Right atrium auricular region (tissue), 2 donors: ENCODE results near the gene P2RX1. TPM values are rescaled to one million over a fixed set of nuclear protein-coding genes. Genes with fewer than 3 reads are reported as not detected.

Experiments used
- DNase-seq: peaks from one replicate; pipeline ENCODE4 v3.0.0-alpha.2; 2019; ENCODE audit warnings: low spot score
- H3K27ac ChIP-seq, 2 donors: fragments of 200-600 bp; sonication (generic); 1 replicate in 1 of 2; 2 replicates in 1 of 2; pipeline ENCODE4 v1.5.1; 2016 to 2019
- H3K27me3 ChIP-seq, 2 donors: fragments of 200-600 bp; sonication (generic); one replicate each; pipeline versions ENCODE4 v1.5.1 to v1.6.0; 2017 to 2019
- H3K36me3 ChIP-seq: fragments of 200-600 bp; sonication (generic); one replicate; pipeline ENCODE4 v1.5.1; 2016
- H3K4me1 ChIP-seq, 2 donors: fragments of 200-600 bp; sonication (generic); one replicate each; pipeline versions ENCODE4 v1.5.1 to v1.6.0; 2017 to 2019
- H3K4me3 ChIP-seq, 2 donors: fragments of 200-600 bp; sonication (generic); 1 replicate in 1 of 2; 2 replicates in 1 of 2; pipeline ENCODE4 v1.5.1; 2017 to 2019; ENCODE audit warnings: mild to moderate bottlenecking in 1 of 2, moderate library complexity in 1 of 2
- H3K9me3 ChIP-seq, 2 donors: fragments of 200-600 bp; sonication (generic); one replicate each; pipeline ENCODE4 v1.5.1; 2019
- CTCF ChIP-seq, 2 donors: fragments of 200-600 bp; sonication (generic); IDR thresholded peaks; one replicate each; pipeline ENCODE4 v1.5.1; 2019; ENCODE audit warnings: antibody characterized with exemption in 2 of 2
- total RNA-seq, 2 donors: library from RNA; depleted of rRNA; stranded (reverse); fragments of >200 nt; gene quantifications; one replicate each; pipeline ENCODE4 v1.1.0, GENCODE V29; 2016

P2RX1 gene
- total RNA-seq, 2 donors from 2014 or later, result 0.85 to 2.8 TPM

- Histone ChIP-seq H3K4me3 (no peak overlapping the region), H3K4me1 (peaks cover 0 to 6% of the 10 kb centered on the region in 2 donors), H3K27ac (no peak overlapping the region), H3K36me3 (no peaks in the 10 kb centered on the region), H3K27me3 (no peaks in the 10 kb centered on the region), H3K9me3 (no peaks in the 10 kb centered on the region)
- no peak for TF ChIP-seq CTCF (IDR thresholded peaks at IDR 0.05)
- no peak for DNase-seq
Observed at GRCh38 chr17:3954086-3954485, 37.8 kb upstream of the P2RX1 start.

- no peak for DNase-seq
- H3K4me1 ChIP-seq, result peaks cover 0 to 6% of the 10 kb centered on the region in 2 donors
- no peak for TF ChIP-seq CTCF (IDR thresholded peaks at IDR 0.05)
- H3K27me3 ChIP-seq, result no peaks in the 10 kb centered on the region
- no peak overlapping the region for H3K4me3 ChIP-seq
- no peaks in the 10 kb centered on the region for H3K9me3 ChIP-seq
- no peak overlapping the region for H3K27ac ChIP-seq
- H3K36me3 ChIP-seq, result no peaks in the 10 kb centered on the region
Observed at GRCh38 chr17:3953542-3953941, 37.3 kb upstream of the P2RX1 start.

- TF ChIP-seq CTCF (IDR thresholded peaks at IDR 0.05), result no peak
- no peak for DNase-seq
- Histone ChIP-seq H3K27ac (no peak overlapping the region), H3K36me3 (no peaks in the 10 kb centered on the region), H3K4me1 (peaks cover 0 to 6% of the 10 kb centered on the region in 2 donors), H3K4me3 (no peak overlapping the region), H3K9me3 (no peaks in the 10 kb centered on the region), H3K27me3 (no peaks in the 10 kb centered on the region)
Observed at GRCh38 chr17:3952186-3952585, 35.9 kb upstream of the P2RX1 start.

GRCh38 chr17:3951420-3951819 lies 35.2 kb upstream of the P2RX1 start:
- Histone ChIP-seq H3K27ac (no peak overlapping the region), H3K27me3 (no peaks in the 10 kb centered on the region), H3K4me1 (peaks cover 0 to 6% of the 10 kb centered on the region in 2 donors), H3K4me3 (no peak overlapping the region), H3K9me3 (no peaks in the 10 kb centered on the region), H3K36me3 (no peaks in the 10 kb centered on the region)
- no peak for DNase-seq
- TF ChIP-seq CTCF (IDR thresholded peaks at IDR 0.05), result no peak

- no peak for DNase-seq
- H3K27me3 ChIP-seq, result no peaks in the 10 kb centered on the region
- TF ChIP-seq CTCF (IDR thresholded peaks at IDR 0.05), result no peak
Observed at GRCh38 chr17:3951003-3951402, 34.7 kb upstream of the P2RX1 start.

GRCh38 chr17:3950584-3950983 lies 34.3 kb upstream of the P2RX1 start:
- no peak for TF ChIP-seq CTCF (IDR thresholded peaks at IDR 0.05)
- H3K4me1 ChIP-seq, result peaks cover 0 to 6% of the 10 kb centered on the region in 2 donors
- H3K27ac ChIP-seq, result no peak overlapping the region
- no peaks in the 10 kb centered on the region for H3K36me3 ChIP-seq
- H3K9me3 ChIP-seq, result no peaks in the 10 kb centered on the region
- H3K4me3 ChIP-seq, result no peak overlapping the region
- H3K27me3 ChIP-seq, result no peaks in the 10 kb centered on the region
- DNase-seq, result no peak

More at GRCh38 chr17:3951003-3951402, 34.7 kb upstream of the P2RX1 start:
- Histone ChIP-seq H3K9me3 (no peaks in the 10 kb centered on the region), H3K36me3 (no peaks in the 10 kb centered on the region), H3K4me1 (peaks cover 0 to 6% of the 10 kb centered on the region in 2 donors), H3K4me3 (no peak overlapping the region), H3K27ac (no peak overlapping the region)
